Kidney capillary endothelial cell (primary cell): ENCODE data around the gene PDCD1.

Source experiments
- DNase-seq: peaks from one replicate; pipeline ENCODE4 v3.0.0-alpha.2; 2018; ENCODE audit warnings: low spot score

Gene PDCD1

DNA sequence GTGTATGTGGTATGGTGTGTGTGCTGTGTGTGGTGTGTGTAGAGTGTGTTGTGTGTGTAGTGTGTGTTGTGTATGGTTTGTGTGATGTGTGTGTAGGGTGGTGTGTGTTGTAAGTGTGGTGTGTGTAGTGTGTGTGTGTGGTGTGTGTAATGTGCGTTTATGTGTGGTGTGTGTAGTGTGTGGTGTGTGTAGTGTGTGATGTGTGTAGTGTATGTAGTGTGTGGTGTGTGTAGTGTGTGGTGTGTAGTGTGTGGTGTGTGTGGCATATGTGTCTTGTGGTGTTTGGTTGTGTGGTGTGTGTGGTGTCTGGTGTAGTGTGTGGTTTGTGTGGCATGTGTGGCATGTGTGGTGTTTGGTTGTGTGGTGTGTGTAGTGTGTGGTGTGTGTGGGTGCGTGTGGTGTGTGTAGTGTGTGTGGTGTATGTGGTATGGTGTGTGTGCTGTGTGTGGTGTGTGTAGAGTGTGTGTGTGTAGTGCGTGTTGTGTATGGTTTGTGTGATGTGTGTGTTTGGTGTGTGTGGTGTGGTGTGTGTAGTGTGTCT lies 6.8 kb upstream of the PDCD1 start:
- DNase-seq: no peak

DNA sequence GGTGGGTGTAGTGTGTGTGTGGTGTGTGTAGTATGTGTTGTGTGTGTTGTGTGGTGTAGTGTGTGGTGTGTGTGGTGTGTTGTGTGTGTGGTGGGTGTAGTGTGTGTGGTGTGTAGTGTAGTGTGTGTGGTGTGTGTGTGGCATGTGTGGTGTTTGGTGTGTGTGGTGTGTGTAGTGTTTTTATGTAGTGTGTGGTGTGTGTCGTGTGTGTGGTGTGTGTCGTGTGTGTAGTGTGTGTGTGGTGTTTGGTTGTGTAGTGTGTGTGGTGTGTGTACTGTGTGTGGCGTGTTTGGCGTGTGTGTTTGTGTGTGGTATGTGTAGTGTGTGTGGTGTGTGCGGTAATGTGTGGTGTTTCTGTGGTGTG lies 6.1 kb upstream of the PDCD1 start:
- DNase-seq: no peak

DNA sequence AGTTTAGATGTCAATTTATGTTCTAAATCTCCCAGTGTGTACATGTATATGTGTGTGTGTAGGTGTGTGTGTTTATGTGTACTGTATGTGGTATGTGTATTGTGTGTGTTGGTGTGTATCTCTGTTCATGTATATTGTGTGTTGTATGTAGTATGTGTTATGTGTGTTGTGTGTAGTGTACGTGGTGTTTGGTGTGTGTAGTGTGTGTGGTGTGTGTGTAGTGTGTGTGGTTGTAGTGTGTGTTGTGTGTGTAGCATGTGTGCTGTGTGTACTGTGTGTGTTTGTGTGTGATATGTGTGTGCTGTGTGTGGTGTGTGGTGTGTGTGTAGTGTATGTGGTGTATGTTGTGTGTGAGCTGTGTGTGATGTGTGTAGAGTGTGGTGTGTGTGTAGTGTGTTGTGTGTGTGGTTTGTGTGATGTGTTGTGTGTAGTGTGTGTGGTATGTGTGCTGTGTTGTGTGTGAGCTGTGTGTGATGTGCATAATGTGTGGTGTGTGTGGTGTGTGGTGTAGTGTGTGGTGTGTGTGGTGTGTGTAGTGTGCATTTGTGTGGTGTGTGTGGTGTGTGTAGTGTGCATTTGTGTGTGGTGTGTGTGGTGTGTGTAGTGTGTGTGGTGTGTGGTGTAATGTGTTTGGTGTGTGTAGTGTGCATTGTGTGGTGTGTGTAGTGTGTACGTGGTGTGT lies 5.6 kb upstream of the PDCD1 start:
- no peak for DNase-seq

DNA sequence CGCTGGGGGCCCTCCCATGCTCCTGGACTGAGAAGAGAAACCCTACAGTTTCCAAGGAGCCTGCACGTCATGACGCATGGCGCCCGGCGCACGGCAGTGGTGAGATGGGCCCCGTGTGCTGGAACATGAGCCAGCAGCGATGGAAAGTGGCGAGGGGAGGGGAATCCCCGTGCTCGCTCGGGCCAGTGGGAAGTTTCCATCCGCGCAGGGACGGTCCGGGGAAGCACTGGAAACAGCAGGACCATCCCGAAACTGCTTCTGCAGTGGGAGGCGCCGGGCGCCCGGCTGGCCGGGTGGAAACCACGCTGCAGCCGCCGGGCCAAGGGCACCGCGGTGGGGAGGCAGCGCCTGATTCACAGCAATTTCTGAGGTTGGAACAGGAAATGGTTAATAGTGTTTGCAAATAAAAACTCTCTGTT lies 4.9 kb upstream of the PDCD1 start:
- DNase-seq: no peak

DNA sequence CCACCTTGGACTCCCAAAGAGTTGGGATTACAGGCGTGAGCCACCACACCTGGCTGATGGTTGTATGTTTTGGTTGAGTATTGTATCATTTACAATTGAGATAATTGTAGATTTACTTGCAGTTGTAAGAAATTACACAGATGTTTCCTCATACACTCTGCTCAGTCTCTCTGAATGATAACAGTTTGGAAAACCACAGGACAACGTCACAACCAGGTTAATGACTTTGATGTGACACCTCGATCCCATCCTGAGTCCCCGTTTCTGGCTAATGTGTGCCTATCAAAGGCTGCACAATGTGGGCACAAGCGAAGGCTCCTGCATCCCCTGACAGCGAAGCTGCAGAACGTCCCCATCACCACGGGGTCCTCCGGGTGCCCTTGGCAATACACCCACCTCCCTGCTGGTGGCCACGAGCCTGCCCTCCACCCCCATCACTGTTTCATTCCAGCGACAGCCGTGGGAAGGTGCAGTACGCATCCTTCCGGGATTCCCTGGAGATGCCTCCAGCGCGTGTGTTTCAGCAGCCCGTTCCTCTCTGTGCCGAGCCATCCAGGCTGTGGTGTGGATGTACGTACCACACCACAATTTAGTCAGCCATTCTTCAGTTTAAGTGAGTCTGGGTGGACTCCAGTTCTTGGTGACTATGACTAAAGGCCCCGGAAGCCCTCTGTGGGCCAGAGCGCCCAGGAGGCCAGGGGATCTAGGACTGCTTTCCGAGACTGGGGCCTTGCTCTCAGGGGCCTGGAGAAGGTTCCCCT lies 4.3 kb upstream of the PDCD1 start:
- no peak for DNase-seq

DNA sequence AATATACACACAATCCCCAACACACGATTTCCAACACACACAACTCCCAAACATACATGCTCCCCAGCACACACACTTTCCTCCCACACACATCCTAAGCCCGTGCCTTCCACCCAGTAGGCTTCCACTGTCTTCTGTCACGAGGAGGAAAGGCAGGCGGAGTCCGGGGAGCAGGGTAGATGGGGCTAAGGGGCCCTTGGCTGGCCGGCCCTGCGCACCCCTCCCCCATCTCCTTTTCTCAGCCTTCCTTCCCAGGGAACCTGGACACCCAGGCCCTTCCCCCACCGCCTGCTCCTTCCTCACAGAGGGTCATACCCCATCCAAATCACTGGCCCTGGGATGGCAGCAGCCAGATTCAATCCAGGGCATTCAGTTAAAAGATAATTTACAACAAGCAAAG lies 3.4 kb upstream of the PDCD1 start:
- no peak for DNase-seq

DNA sequence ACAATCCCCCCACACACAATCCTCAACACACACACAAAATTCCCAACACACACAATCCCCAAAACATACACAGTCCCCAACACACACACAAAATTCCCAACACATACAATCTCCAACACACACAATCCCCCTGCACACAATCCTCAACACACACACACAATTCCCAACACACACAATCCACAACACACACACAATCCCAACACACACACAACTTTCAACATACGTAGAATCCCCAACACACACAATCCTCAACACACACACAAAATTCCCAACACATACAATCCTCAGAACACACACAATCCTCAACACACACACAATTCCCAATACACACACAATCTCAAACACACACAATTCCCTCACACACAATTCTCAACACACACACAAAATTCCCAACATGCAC lies 2.6 kb upstream of the PDCD1 start:
- DNase-seq: no peak

DNA sequence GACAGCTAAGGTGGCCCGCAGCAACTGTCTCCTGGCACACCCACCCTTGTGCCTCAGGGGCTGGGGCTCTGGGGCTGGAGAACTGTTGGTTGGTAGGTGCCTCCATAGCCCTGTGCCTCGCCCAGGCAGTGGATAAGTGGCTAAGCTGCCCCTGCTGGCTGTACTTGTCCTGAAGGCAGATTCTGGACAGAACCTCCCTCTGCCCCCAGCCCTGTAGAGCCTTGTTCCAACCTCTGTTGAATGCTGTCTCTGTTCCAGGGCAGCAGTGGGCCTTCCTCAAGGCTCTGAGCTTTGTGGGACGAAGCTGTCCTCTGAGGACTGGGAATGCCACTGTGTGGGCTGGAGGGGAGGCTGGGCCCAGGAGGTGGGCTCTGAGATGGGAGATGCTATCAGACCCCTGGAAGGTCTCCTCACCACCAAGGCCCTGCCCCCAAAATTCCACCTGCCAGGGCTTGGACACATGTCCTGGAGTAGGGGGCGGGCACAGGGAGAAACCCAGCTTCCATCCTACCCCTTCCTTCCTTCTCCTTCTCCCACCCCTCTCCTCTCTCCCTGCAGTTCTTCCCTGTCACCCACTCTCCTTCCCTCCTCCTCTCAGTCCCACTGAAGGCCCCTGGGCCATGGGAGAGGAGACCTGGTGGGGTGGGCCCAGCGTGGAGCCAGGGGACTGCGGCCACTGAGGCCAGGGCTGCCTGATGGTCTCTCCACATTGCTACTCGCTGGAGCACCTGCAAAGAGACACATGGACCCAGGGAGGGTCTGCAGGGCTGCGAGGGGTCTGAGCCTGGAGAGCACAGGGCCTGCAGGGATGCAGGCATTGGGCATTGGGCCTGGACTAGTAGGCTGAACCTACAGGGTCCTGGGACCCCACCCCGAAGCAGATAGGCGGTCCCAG lies 1.7 kb upstream of the PDCD1 start:
- DNase-seq: no peak

DNA sequence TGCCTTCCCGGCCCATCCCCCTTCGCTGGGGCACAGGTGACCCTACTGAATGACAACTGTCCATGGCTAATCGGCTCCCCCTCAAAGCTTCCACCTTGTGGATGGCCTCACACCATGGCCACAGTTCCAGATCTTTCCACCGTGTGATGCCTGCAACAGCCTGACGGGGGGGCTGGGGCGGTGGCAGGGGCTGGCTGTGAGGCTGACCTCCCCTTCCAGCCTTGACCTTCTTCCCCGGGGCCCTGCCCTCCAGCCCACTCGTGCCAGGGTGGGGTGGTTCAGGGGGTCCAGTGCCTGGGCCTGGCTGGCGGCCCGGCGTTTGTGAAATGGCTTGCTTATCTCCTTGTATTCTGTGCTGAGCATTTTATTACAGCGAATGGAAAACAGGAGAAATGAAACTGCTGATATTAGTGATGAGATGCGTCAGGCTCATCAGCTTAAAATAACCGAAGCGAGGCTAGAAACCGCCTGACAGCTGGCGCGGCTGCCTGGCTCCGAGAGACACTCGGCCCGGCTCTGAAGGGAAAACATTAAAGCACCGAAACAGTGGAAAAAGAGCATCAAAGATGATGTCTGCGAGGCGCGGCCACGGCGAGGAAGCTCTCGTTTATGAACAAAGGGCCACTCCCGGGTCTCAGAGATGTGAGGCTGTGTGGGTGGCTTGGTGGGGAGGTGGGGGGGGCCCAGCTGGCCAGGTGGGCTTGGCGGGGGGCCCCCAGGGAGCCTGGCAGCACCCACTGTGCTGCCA lies 916 bp upstream of the PDCD1 start:
- no peak for DNase-seq

DNA sequence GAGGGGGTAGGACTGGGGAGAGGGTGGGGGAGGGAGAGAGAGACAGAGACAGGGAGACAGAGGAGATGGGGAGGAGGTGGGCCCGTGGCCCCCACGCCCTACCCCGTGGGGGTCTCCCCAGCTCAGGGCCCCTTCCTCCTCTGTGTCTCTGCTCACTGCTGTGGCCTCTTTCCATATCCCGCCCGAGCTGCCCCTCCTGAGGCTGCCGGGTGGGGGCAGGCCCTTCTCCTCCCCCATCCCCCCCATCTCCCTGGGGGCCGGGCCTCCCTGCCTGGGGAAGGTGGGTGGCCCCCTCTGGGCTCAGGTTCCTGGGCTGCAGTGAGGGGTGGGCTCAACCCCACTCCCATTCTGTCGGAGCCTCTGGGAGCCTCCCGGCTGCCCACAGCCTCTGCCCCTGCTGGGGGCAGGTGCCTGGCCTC lies 332 bp upstream of the PDCD1 start:
- DNase-seq: no peak

DNA sequence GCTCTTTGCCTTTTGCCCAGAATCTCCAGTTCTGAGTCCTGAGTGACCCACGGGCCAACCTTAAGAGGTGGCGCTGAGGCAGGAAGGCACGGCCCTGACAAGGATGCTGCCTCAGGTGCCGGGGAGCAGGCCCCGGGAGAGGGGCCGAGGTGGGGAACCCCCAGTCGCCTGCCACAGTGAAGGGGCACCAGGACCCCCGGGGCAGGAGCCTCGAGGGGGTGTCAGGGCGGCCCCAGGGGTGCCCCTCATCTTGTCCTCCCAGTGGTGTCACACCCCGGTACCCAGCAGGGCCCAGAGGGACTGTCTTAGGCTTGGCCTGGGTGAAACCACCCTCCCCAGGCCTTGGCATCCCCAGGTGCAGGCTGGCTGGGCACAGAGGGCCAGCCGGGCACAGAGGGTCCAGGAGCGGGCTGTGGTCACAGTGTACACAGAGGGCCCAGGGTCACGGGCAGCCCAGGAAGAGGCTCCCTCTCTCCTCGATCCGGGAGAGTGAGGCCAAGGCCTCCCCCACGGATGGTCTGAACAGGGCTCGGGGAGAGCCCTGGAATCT lies 1.0 kb downstream of the PDCD1 start:
- DNase-seq: no peak

DNA sequence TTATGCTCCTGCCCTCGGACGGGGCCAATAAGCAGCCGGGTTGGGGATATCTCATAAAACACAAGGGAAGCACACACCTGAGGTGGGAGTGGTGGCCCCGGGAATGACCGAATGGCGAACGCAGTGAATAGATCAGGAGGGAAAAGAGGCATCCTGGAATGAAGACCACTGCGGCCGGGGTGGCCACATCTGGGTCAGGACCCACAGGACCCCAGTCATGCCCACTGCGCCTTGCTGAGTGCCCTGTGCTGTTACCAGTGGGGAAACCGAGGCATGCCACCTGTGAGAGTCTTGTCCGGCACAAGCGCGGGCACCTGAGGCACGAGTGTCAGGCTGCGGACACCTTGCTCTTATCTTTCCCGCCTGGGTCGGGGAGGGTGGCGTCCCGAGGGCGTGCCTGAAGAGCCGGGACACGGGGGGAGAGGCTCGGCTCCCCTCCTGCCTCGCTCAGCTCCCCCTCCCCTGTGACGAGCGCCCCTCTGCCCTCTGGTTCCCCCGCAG lies 1.6 kb downstream of the PDCD1 start:
- DNase-seq: no peak

DNA sequence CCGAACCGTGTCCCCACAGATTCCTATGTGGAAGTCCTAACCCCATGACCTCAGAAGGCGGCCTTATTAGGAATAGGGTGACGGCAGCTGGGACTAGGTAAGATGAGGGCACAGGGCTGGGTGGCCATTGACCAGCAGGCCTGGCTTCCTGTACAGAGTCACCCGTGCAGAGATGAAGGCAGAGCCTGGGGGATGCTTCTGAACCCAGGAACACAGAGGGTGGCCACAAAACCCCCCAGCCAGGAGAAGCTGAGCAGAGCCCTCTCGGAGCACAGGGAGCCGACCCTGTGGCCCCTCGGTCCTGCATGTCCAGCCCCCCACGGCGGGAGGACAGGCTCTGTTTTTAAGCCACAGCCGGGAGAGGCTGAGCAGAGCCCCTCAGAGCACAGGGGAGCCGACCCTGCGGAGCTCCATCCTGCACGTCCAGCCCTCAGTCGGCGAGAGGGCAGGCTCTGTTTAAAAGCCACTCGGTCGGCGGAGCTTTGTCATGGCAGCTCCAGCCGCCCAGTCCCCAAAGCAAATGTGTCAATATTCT lies 2.7 kb downstream of the PDCD1 start:
- no peak for DNase-seq

DNA sequence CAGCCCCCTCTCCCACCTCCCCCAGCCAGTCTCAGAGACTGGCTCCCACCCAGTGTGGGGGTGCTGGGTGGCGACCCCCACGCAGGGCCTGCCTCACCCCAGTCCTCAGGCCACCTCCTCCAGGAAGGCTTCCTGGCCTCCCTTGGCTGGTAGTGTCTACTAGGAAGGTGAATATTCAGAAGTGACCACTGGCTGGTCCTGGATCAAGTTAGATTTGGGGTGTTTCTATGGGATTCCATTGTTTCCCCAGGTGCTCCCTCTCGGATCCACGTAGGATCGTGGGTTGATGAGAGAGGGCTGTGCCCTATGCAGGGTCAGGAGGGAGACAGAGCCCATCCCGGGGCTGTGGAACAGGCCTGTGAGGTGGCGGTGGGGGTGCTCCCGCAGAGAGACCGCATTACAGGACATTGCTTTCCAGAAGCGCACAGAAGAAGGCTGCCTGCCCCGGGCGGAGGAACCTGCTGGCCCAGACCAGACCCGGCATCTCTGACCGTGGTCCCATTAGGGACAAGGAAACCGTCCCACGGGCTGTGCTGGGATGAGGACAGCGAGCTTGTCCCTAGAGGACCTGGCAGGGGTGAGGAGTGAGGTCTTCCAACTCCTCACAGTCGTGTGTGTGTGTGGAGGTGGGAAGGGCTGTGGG lies 3.3 kb downstream of the PDCD1 start:
- no peak for DNase-seq

DNA sequence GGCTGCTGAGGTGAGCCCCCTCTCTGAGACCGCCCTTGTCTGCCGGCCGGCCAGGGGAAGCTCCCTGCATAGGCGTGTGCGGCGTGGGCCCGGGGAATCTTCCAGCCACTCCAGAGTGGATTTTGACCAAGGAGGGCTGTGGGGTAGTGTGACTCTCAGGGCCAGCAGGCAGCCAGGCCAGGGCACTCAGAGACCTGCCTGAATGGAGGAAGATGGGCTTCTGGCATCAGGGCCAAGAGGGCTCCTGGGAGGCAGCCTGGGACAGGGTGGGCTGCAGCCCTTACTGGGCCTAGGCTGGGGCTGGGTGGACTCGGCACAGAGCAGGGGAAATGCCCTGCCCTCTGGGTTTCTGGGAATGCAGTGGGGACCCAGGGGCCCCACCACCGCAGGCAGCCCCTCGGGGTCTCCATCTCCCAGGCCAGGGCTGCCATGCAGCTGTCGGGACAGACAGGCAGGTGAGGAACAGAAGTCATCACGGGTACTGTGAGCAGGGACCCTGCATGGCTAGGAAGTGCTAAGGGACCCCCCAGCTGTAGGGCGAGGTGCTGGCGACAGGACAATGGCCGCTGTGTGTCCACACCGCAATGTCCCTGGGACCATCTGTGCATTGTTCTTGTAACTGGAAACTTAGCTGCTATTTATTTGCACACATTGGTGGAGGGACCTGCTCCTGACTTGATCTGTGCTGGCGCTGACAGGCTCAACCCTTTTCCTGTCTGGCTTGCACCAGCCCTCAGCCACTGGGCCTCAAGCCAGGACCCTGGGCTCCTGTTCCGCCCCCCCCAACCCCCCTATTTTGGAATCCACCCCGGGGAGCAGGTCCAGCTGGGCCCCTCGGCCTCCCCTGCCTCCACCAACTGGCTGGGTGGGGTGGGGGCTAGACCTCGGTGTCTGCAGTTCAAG lies 4.1 kb downstream of the PDCD1 start:
- DNase-seq: no peak

DNA sequence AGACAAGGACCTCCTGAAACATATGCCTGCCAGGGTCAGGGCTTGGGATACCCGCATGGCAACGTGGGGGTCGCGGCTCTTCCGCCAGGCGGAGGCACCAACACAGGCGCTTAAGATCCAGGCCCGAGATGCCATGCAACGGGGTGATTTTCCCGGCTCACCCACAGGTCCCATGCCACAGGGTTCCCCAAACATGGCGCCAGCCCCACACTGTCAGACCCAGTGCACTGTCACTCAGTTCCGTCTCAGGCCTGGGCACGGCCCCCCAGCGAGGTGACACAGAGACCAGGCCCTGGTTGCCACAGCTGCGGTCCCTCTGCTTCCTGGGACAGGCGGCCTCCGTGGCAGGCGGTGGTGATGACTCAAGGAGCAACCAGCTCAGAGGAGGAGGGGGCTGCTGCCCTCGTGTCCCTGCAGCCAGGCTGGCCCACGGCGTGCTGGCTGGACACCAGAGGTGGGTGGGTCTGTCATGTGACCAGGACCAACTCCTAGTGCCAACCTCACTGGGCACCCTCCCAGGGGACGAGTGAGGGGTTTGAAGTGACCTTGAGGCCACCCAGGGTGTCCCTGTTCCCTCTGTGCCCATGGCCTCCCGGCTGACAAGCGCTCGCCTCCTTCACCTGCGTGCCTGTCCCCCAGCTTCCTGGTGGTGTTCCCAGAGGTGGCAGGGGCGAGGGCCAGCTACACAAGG lies 4.9 kb downstream of the PDCD1 start:
- no peak for DNase-seq

DNA sequence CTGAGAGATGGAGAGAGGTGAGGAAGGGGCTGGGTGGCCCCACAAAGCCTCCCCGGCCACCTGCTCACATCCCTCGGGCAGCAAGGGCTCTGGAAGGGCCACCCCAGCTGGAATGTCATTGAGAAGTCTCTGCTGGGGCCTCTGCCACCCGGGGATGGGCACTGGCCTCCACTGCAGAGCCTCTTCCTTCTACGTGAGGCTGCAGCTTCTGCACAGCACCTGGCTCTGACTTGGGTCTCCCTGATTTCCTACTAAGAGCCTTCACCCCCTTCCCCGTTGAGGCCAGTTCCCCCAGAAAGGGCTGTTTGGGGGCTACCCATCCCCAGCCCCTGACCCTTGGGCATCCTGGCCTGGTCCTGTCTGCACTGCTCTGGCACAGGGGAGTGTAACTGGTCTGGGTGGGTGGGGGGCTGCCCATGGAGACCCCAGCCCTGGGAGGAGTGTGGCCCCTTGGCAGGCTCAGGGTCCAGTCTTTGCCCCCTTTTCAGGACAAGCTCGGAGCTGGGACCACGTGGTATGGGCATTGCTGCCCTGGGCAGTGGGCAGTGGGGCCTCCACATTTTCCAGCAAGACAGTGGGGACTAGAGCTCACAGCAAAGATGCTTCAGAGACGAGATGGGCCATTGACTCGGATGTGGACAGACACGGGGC lies 5.6 kb downstream of the PDCD1 start:
- no peak for DNase-seq
